ENCODE results near the gene BRINP3.

The BRINP3 gene

GRCh38 chr1:190119683-190120082 lies 358.0 kb downstream of the BRINP3 start:
- Mint-ChIP-seq H3K36me3 (no peaks in the 10 kb centered on the region), H3K4me1 (no peaks in the 10 kb centered on the region), H3K4me3 (no peak overlapping the region), H3K27me3 (no peaks in the 10 kb centered on the region), H3K27ac (no peak overlapping the region), H3K9me3 (peaks cover under 1% of the 10 kb centered on the region)
- CTCF ChIA-PET, result no interaction called here
- no peak for DNase-seq

DNA sequence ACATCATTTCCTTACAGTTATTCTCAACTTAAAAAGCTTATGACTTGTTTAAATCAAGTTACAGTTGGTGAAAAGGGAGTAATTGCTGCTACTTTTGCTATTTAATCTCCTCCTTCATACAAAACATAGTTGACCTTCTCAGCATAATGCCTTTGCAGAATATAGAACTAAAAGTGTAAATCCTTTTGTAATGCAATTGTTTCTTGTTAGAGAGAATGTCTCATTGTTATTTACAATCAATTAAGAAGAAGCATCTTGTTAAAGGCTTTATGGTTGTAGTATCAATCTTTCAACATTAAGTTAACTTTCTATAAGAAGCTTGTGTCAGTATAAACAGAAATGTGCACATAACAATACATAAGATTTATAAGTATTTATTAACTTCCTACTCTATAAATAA lies 360.7 kb downstream of the BRINP3 start:
- no peak for DNase-seq
- Mint-ChIP-seq H3K4me3 (no peak overlapping the region), H3K9me3 (peaks cover 2% of the 10 kb centered on the region), H3K27me3 (no peaks in the 10 kb centered on the region), H3K27ac (no peak overlapping the region), H3K4me1 (no peaks in the 10 kb centered on the region), H3K36me3 (no peaks in the 10 kb centered on the region)
- CTCF ChIA-PET, result no interaction called here

DNA sequence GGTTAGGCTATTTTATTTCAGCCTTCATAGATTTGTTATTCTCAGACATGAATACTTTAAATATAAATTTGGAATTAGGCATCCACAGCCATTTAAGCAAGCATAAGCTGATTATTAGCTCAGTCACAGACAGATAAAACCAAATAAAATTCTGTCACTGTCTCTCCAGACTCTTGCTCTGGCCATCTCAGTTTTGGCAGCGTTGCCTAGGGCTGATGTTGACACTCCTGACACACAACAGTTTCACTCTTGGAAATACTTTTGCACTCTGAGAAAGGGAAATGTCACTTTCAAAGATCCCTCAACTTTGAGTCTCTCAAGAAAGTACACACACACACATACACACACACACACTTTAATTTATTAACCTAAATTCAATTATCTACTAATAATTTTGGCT lies 372.7 kb downstream of the BRINP3 start:
- peaks cover 2% of the 10 kb centered on the region for H3K9me3 Mint-ChIP-seq
- CTCF ChIA-PET, result no interaction called here
- no peak overlapping the region for H3K4me3 Mint-ChIP-seq
- no peaks in the 10 kb centered on the region for H3K36me3 Mint-ChIP-seq
- H3K27me3 Mint-ChIP-seq, result no peaks in the 10 kb centered on the region
- H3K27ac Mint-ChIP-seq, result no peak overlapping the region
- DNase-seq, result no peak
- H3K4me1 Mint-ChIP-seq, result no peaks in the 10 kb centered on the region

- CTCF ChIA-PET, result no interaction called here
- Mint-ChIP-seq H3K27ac (no peak overlapping the region), H3K4me1 (no peaks in the 10 kb centered on the region), H3K9me3 (peaks cover under 1% of the 10 kb centered on the region), H3K4me3 (no peak overlapping the region), H3K27me3 (no peaks in the 10 kb centered on the region), H3K36me3 (no peaks in the 10 kb centered on the region)
- DNase-seq, result no peak
Measured at GRCh38 chr1:190102757-190103326, 374.8 kb downstream of the BRINP3 start.

DNA sequence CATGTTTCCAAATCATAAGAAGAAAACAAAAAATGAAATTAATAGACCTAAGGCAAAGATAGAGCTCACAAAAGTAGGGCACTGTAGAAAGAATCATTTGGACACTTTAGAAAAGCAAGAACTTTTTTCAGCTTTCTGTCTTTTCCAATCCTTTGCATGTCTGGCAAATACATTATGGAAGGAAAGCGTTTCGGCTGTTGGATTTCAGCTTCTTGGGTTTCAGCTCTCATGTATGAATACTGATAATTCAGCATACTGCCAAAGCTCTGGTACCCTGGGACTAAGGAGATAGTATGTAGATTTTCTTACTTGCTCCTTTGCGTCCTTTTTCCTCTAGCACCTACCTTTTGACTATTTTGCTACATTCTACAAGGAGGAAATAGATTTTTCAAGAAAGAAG lies 375.9 kb downstream of the BRINP3 start:
- Mint-ChIP-seq H3K27me3 (no peaks in the 10 kb centered on the region), H3K27ac (no peak overlapping the region), H3K4me1 (no peaks in the 10 kb centered on the region), H3K36me3 (no peaks in the 10 kb centered on the region), H3K9me3 (no peaks in the 10 kb centered on the region), H3K4me3 (no peak overlapping the region)
- CTCF ChIA-PET, result no interaction called here
- DNase-seq, result no peak

DNA sequence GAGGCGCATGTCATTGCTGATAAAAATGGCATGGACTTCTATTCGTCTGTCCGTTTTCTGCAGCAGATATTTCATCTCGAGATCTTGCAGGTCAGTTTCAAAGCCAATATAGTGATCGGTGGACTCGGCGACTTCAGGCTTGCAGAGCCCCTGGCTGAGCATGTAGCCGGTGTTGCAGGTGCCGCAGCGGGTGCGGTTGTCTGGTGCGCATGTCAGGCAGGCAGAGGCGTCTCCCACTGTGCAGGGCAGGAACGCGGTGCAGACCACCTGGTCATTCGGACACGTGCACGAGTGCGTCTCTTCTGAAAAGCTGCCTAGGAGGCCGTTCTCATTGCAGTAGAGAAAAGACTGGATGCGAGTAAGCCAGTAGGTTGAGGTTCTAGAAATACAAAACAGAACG lies 378.9 kb downstream of the BRINP3 start:
- Mint-ChIP-seq H3K9me3 (no peaks in the 10 kb centered on the region), H3K4me3 (no peak overlapping the region), H3K27ac (no peak overlapping the region), H3K27me3 (no peaks in the 10 kb centered on the region), H3K4me1 (no peaks in the 10 kb centered on the region), H3K36me3 (no peaks in the 10 kb centered on the region)
- CTCF ChIA-PET, result no interaction called here
- DNase-seq, result no peak

DNA sequence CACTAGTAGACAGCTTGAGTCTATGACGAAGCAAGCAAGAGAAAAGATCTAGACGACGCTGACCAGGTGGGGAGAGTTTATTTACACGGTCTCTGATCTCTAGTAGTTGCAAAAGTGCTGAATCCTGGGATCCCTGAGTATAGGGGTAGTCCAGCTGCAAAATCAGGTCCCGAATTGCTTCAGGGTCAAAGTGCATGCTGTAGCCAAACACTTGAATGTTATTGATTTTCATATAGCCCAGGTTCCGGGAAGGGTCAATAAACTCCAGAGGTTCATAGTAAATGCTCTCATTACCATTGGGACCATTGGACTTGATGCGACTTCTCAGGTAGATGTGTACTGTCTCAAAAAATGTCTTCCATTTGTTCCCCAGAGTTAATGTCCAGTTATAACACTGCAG lies 379.6 kb downstream of the BRINP3 start:
- no peak overlapping the region for H3K4me3 Mint-ChIP-seq
- CTCF ChIA-PET, result no interaction called here
- H3K4me1 Mint-ChIP-seq, result no peaks in the 10 kb centered on the region
- H3K27ac Mint-ChIP-seq, result no peak overlapping the region
- H3K36me3 Mint-ChIP-seq, result no peaks in the 10 kb centered on the region
- no peak for DNase-seq
- no peaks in the 10 kb centered on the region for H3K9me3 Mint-ChIP-seq
- H3K27me3 Mint-ChIP-seq, result no peaks in the 10 kb centered on the region

GRCh38 chr1:190095596-190095995 lies 382.1 kb downstream of the BRINP3 start:
- Mint-ChIP-seq H3K36me3 (no peaks in the 10 kb centered on the region), H3K27me3 (no peaks in the 10 kb centered on the region), H3K9me3 (peaks cover 3% of the 10 kb centered on the region), H3K4me3 (no peak overlapping the region), H3K4me1 (no peaks in the 10 kb centered on the region), H3K27ac (no peak overlapping the region)
- DNase-seq, result no peak
- CTCF ChIA-PET, result no interaction called here

DNA sequence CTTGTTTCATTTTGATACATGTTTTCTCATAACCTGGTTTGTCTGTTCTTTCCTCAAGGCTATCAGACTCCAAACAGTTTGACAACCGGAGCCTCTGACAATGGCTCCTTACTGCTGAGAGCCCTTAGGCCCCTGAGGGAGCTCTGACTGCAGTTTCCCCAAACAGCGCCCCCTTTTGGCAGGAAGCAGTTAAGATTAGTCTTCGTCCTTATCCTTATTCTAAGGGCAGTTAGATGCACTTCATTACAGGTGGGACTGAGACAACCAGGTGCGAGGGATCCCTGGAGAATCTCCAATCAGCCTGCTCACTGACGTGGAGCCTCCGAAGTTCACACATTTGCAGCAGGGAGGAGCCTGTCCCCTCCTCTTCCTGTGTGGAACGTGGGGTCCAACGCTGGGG lies 393.1 kb downstream of the BRINP3 start:
- Mint-ChIP-seq H3K9me3 (peaks cover 2% of the 10 kb centered on the region), H3K36me3 (no peaks in the 10 kb centered on the region), H3K4me1 (no peaks in the 10 kb centered on the region), H3K27ac (no peak overlapping the region), H3K4me3 (no peak overlapping the region), H3K27me3 (no peaks in the 10 kb centered on the region)
- CTCF ChIA-PET, result no interaction called here
- DNase-seq, result no peak

- no peak for DNase-seq
- H3K27me3 Mint-ChIP-seq, result no peaks in the 10 kb centered on the region
- H3K4me1 Mint-ChIP-seq, result no peaks in the 10 kb centered on the region
- H3K4me3 Mint-ChIP-seq, result no peak overlapping the region
- H3K36me3 Mint-ChIP-seq, result no peaks in the 10 kb centered on the region
- no peak overlapping the region for H3K27ac Mint-ChIP-seq
- CTCF ChIA-PET, result no interaction called here
- H3K9me3 Mint-ChIP-seq, result peaks cover 7% of the 10 kb centered on the region
Measured at GRCh38 chr1:190068304-190068703, 409.4 kb downstream of the BRINP3 start.

DNA sequence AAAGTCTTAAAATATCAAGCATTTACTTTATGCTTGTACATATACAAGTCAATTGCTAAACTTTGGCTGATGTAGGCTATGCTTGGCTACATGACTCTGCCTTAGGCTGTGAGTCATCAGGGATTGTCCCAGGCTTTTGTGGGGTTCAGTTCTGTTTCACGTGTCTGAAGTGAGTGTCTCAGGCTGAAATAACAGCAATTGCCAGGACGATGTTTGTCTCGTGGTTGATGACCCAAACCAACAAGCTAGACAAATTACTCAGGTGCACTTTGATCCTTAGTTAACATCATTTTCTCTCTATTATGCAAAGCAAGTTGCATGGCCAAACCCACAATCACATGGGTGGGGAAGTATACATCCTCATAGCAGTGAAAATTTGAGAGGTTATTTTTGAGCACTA lies 410.1 kb downstream of the BRINP3 start:
- Mint-ChIP-seq H3K27me3 (no peaks in the 10 kb centered on the region), H3K27ac (no peak overlapping the region), H3K4me3 (no peak overlapping the region), H3K9me3 (peaks cover 9% of the 10 kb centered on the region), H3K36me3 (no peaks in the 10 kb centered on the region), H3K4me1 (no peaks in the 10 kb centered on the region)
- no peak for DNase-seq
- CTCF ChIA-PET, result no interaction called here

GRCh38 chr1:190066011-190066410 lies 411.7 kb downstream of the BRINP3 start:
- peaks cover 5% of the 10 kb centered on the region for H3K9me3 Mint-ChIP-seq
- H3K36me3 Mint-ChIP-seq, result no peaks in the 10 kb centered on the region
- H3K27ac Mint-ChIP-seq, result no peak overlapping the region
- no peaks in the 10 kb centered on the region for H3K27me3 Mint-ChIP-seq
- H3K4me1 Mint-ChIP-seq, result no peaks in the 10 kb centered on the region
- CTCF ChIA-PET, result no interaction called here
- no peak overlapping the region for H3K4me3 Mint-ChIP-seq
- DNase-seq, result no peak

GRCh38 chr1:190049314-190049713 lies 428.4 kb downstream of the BRINP3 start:
- Mint-ChIP-seq H3K9me3 (peaks cover 1% of the 10 kb centered on the region), H3K36me3 (no peaks in the 10 kb centered on the region), H3K27ac (no peak overlapping the region), H3K27me3 (no peaks in the 10 kb centered on the region), H3K4me1 (no peaks in the 10 kb centered on the region), H3K4me3 (no peak overlapping the region)
- no peak for DNase-seq
- CTCF ChIA-PET, result no interaction called here
